Measurements from ENCODE around the gene KNG1. TPM values are rescaled to one million over a fixed set of nuclear protein-coding genes. Genes with fewer than 3 reads are reported as not detected.
"Not testable (repeated sequence)": the region's sequence is repeated elsewhere in the genome, so short reads cannot be mapped to it uniquely, and the experiment has no call there.

The KNG1 gene
- polyA plus RNA-seq, 1 experiment = not detected

DNA sequence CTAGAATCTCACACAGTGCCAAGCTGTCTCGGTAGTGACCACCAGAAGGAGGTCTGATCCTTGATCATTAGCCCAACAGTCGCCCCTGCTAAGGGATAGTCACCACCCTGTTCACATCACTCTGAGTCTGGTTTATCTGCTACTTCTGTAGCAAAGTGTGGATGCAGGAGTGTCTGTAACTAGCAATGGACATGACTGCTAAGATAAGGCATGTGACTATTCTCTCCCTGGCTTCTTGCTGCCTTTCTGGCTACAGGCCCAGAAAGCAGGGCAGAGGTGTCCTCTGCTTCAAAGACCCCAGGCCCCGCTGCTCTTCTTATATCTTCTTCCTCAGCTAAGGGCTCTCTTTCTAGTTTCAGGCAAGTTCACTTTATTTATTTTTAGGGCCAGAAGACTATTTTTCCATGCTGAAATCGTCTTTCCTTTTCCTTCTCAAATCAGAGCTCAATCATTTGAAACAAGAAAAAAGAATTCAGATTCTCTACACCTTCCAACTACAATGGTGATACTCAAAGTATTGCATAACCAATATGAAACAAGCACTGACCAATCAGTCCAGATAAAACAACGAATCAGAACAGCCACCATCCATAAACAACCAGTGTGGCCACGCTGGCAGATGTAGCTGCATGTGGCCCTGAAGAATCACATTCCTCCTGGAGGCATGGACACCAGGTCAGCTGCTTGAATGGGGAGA, 8.0 kb upstream of the KNG1 start:
- H3K4me3 ChIP-seq (ENCODE audit: low read depth, low read length) = no peak overlapping the region
- H3K9me3 ChIP-seq (ENCODE audit: control insufficient read depth, insufficient read depth, low read length) = no peaks in the 10 kb centered on the region
- ChIA-PET CTCF (no interaction called here), POLR2A (no interaction called here)
- TF ChIP-seq, protein P1, sequence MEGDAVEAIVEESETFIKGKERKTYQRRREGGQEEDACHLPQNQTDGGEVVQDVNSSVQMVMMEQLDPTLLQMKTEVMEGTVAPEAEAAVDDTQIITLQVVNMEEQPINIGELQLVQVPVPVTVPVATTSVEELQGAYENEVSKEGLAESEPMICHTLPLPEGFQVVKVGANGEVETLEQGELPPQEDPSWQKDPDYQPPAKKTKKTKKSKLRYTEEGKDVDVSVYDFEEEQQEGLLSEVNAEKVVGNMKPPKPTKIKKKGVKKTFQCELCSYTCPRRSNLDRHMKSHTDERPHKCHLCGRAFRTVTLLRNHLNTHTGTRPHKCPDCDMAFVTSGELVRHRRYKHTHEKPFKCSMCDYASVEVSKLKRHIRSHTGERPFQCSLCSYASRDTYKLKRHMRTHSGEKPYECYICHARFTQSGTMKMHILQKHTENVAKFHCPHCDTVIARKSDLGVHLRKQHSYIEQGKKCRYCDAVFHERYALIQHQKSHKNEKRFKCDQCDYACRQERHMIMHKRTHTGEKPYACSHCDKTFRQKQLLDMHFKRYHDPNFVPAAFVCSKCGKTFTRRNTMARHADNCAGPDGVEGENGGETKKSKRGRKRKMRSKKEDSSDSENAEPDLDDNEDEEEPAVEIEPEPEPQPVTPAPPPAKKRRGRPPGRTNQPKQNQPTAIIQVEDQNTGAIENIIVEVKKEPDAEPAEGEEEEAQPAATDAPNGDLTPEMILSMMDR (IDR thresholded peaks at IDR 0.05; ENCODE audit: low read depth, low read length) = no peak
- DNase-seq (ENCODE audit: low read depth, low spot score) = no peak
- peaks cover 14% of the 10 kb centered on the region for H3K27me3 ChIP-seq (ENCODE audit: control insufficient read depth, insufficient read depth, low read length)
- H3K27ac ChIP-seq (ENCODE audit: low read depth, low read length) = no peak overlapping the region

DNA sequence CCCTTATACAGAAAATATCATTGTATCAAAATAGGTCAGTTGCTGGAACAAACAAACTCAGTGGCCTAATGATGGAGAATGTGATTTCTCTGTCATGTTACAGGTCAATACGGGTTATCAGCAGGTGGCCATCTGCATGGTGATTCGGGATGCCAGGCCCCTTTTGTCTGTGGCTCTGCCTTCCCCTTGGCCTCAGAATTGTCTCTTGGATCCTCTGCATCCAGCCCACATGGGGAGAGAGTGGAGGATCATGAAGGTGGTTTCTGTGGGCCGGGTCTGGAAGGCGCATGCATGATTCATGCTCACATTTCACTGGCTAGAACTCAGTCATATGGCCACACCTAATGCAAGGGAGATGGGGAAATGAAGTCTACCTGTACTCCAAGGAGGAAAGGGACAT, 6.5 kb upstream of the KNG1 start:
- DNase-seq (ENCODE audit: low read depth, low spot score); H3K9me3 ChIP-seq (ENCODE audit: control insufficient read depth, insufficient read depth, low read length); H3K4me3 ChIP-seq (ENCODE audit: low read depth, low read length); H3K27ac ChIP-seq (ENCODE audit: low read depth, low read length); POLR2A ChIA-PET; CTCF ChIA-PET: not testable (repeated sequence)
- H3K27me3 ChIP-seq (ENCODE audit: control insufficient read depth, insufficient read depth, low read length) = peaks cover 11% of the 10 kb centered on the region

DNA sequence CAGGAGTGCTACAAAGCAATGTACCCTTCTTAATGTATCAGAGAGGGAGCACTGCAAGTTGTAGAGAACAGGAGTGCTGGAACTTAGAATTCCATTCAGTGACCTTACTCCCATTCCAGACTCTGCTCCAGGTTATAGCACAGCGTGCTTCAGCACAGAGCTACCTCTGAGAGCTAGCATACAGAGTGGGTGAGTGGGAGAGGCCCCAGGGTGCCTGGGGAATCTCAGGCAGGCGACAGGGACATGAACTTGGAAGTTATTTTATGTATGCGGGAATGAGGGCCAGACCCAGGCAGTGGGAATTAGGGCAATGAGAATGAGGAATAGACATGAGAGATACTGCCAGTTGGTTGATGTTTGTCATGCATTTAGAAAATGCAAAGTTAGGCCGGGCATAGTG, 3.7 kb upstream of the KNG1 start:
- TF ChIP-seq, protein P1 (IDR thresholded peaks at IDR 0.05; ENCODE audit: low read depth, low read length) = no peak
- no peaks in the 10 kb centered on the region for H3K9me3 ChIP-seq (ENCODE audit: control insufficient read depth, insufficient read depth, low read length)
- H3K4me3 ChIP-seq (ENCODE audit: low read depth, low read length) = no peak overlapping the region
- POLR2A ChIA-PET = interaction anchor here (0.6 kb wide), 1 partner anchor 186 kb away, joined by 3 read pairs; no protein-coding TSS in a partner anchor
- CTCF ChIA-PET = no interaction called here
- no peak for DNase-seq (ENCODE audit: low read depth, low spot score)
- peaks cover 11% of the 10 kb centered on the region for H3K27me3 ChIP-seq (ENCODE audit: control insufficient read depth, insufficient read depth, low read length)
- H3K27ac ChIP-seq (ENCODE audit: low read depth, low read length) = no peak overlapping the region

DNA sequence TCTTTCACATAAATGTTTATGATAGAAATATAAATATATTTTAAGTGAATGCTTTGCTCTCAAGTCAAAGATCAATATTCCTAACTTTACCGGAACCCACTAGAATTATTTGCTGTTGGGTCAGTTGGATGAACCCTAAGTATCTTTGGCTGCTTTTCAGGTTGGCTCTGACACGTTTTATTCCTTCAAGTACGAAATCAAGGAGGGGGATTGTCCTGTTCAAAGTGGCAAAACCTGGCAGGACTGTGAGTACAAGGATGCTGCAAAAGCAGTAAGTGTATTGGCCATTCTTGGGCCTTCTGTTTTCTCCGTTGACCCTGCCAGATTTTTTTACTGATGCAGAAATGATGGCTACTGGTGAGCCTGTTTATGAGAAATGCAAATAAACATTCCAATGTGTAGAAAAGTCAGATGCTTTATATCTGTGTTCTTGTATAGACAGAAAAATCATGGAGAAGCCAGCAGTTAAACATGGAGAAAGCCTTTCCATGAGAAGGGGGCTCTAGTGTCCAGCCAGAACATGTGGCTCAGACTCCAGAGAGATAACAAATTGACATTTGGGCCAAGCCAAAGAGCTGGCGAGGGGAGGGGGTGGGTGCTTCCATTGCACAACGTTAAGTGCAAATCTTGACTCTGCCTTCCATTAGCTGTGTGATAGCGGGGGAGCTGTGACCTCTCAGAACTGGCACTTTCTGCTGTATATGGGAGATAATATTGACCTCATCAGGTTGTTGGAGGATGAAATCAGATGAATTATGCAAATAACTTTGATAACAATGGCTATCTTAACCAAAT, 3.0 kb downstream of the KNG1 start:
- ChIA-PET CTCF (interaction anchor here (1.7 kb wide), 1 partner anchor 101 kb away, joined by 5 read pairs; no protein-coding TSS in a partner anchor), POLR2A (interaction anchor here (1.2 kb wide), 1 partner anchor 64 kb away, joined by 3 read pairs; no protein-coding TSS in a partner anchor)
- Histone ChIP-seq H3K9me3 (ENCODE audit: control insufficient read depth, insufficient read depth, low read length) (no peaks in the 10 kb centered on the region), H3K27ac (ENCODE audit: low read depth, low read length) (no peak overlapping the region), H3K4me3 (ENCODE audit: low read depth, low read length) (no peak overlapping the region), H3K27me3 (ENCODE audit: control insufficient read depth, insufficient read depth, low read length) (no peaks in the 10 kb centered on the region)
- TF ChIP-seq, protein P1 (IDR thresholded peaks at IDR 0.05; ENCODE audit: low read depth, low read length) = no peak
- no peak for DNase-seq (ENCODE audit: low read depth, low spot score)

DNA sequence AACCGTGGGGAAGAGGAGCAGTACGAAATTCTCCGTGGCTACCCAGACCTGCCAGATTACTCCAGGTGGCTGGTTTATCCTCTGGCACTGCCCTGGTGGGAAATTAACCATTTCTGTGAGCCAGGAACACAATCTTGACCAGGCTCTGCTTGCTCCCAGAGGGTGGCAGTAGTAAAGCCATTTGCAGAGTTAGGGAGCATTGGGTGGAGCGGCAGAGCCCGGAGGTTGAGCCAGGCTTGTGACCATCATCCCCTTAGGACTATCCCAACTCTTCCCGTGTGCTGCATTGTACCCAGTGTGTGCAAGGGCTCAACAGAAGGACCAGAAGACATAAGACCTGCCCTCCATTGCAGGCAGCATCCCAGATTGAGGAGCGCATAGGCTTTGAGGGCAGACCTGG, 5.3 kb downstream of the KNG1 start:
- Histone ChIP-seq H3K27me3 (ENCODE audit: control insufficient read depth, insufficient read depth, low read length) (no peaks in the 10 kb centered on the region), H3K9me3 (ENCODE audit: control insufficient read depth, insufficient read depth, low read length) (no peaks in the 10 kb centered on the region), H3K4me3 (ENCODE audit: low read depth, low read length) (no peak overlapping the region), H3K27ac (ENCODE audit: low read depth, low read length) (no peak overlapping the region)
- TF ChIP-seq, protein P1 (IDR thresholded peaks at IDR 0.05; ENCODE audit: low read depth, low read length) = peak; percentile 9; the same call in 1 of the 2 replicates
- DNase-seq (ENCODE audit: low read depth, low spot score) = no peak
- POLR2A ChIA-PET = no interaction called here
- CTCF ChIA-PET = interaction anchor here (1.0 to 1.2 kb wide), 2 partner anchors 108 to 443 kb away, joined by 3 read pairs; no protein-coding TSS in a partner anchor

Measured in AG04450 (cell line).